ENCODE results near the gene SOX18. TPM values are rescaled to one million over a fixed set of nuclear protein-coding genes. Genes with fewer than 3 reads are reported as not detected.

Gene SOX18
- total and polyA plus RNA-seq, 2 of the 13 experiments (the other 11 are each of a cell fraction or from before 2014, with no cell fraction given): 1.6 to 1.9 TPM

DNA sequence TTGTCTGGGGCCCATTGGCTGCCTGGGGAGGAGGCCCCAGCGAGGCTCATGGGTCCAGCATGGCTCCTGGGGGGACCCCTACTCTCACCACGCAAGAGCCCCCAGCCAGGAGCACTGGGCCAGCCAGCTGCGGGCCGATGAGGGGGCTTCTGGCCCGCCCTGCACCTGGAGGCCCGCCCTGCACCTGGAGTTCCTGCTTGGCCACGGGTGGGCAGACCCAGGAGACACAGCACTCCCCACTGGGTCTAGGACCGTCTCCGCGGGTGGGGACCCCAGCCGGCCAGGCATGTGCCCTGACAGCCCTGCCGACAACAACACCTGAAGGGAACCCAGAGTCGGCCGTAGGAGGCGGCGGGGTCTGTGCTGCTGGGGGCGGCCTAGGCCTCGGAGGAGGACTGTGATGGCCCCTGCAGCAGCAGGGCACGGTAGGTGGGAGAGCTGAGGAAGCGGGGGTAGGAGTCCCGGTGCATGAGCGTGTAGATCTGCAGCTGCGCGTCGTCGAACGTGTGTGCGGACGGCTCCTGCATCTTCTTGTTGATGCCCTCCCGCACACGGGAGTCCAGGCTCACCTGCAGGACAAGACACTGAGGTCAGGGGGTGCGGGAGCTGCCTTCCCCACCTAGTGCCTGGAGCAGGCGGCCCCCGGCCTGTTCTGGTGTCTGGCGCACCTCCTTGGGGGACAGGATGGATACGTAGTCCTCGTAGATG lies 24.2 kb upstream of the SOX18 start (continued):
- TF ChIP-seq DPF2 (CRISPR knock-in tag; IDR thresholded peaks at IDR 0.05; ENCODE audit: borderline replicate concordance, low read depth) (no peak), ZNF619 (CRISPR knock-in tag; IDR thresholded peaks at IDR 0.05) (no peak), AKAP8 (CRISPR knock-in tag; IDR thresholded peaks at IDR 0.05) (0 out of 2 replicates have a peak, but pooled peaks have one; percentile 29), RORA (CRISPR knock-in tag; IDR thresholded peaks at IDR 0.05) (no peak), YEATS2 (CRISPR knock-in tag; IDR thresholded peaks at IDR 0.05; ENCODE audit: borderline replicate concordance) (no peak), GTF3A (CRISPR knock-in tag; conservative IDR thresholded peaks at IDR 0.05) (no peak), MTA1 (CRISPR knock-in tag; IDR thresholded peaks at IDR 0.05; ENCODE audit: borderline replicate concordance) (0 out of 2 replicates have a peak, but pooled peaks have one; percentile 17), HNRNPLL (IDR thresholded peaks at IDR 0.05; ENCODE audit: low read depth, low read length, poor library complexity, severe bottlenecking) (no peak), ZNF660 (CRISPR knock-in tag; IDR thresholded peaks at IDR 0.05; ENCODE audit: borderline replicate concordance, low read depth) (no peak)
- TF ChIP-seq, protein P1, sequence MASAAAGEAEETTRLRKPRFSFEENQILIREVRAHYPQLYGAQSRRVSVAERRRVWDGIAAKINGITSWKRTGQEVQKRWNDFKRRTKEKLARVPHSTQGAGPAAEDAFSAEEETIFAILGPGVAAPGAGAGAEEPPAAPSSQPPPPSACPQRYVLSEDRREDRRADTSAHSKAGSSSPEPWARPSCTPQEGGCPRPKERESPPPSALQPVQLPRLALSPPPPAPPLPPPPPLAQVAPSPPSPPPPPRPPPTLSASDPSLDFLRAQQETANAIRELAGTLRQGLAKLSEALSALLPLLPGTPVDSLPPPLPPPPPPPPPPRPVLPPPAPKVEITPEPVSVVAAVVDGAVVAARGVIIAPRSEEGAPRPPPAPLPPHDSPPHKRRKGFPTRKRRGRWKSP (CRISPR knock-in tag; IDR thresholded peaks at IDR 0.05): no peak

DNA sequence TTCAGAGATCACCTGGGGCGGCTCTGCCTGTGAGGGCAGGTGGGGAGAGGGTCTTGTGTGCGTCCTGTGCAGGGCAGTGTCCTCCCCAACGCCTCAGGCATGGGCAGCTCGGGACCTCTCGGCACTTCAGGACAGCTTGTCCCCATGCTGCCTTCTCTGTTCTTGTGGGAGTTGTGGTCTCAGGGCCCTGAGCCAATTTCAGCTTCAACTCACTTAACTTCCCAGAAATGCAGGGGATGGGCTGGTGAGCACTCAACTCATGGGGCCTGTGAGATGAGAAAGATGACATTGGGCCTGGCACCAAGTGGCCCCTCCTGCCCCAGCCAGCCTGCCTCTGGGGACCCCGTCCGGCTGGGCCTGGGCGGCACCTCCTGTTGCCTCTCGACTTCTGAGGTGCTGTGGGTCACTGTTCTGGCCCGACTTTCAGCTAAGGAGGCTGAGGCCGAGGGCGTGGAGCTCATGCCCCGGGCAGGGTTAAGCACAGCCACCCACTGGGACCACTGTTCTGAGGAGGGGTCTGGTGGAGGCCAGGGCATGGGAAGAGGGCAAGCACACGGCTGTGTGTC lies 23.1 kb upstream of the SOX18 start:
- H2AFZ ChIP-seq (ENCODE audit: low read length): no peak overlapping the region
- no peak overlapping the region for H3K9ac ChIP-seq (ENCODE audit: insufficient read depth, low read depth, low read length)
- ATAC-seq (no peak), FAIRE-seq (no peak), DNase-seq (ENCODE audit: low spot score) (no peak)
- BruUV-seq (replicated peaks): no TSS peak
- peaks cover 9% of the 10 kb centered on the region; the same call in 1 of the 2 replicates for H3K4me1 ChIP-seq (ENCODE audit: insufficient read depth, low read length)
- H3K9me3 ChIP-seq (ENCODE audit: low read length): no peaks in the 10 kb centered on the region
- no peaks in the 10 kb centered on the region for H3K79me2 ChIP-seq (ENCODE audit: insufficient read depth, low read length)
- H3K4me2 ChIP-seq (ENCODE audit: low read depth, low read length): no peak overlapping the region
- ChIA-PET CTCF (ENCODE audit: low intra/inter-chr PET ratio, low total read pairs) (no interaction called here), POLR2A (interaction anchor here (0.9 to 1.0 kb wide), 2 partner anchors 18 to 37 kb away, joined by 3 read pairs; partner anchors contain the start of gene C20orf204)
- in situ Hi-C loops (cut with HindIII; ENCODE audit: extremely low pct_ligation_motif_present, low pct_unique_long_range_greater_than_20kb): no loop called here
- H3K27ac ChIP-seq (ENCODE audit: extremely low read length, insufficient read depth, low read length): no peak overlapping the region
- 72% methylated on average over 14 of the region's 14 CpGs for WGBS (ENCODE audit: low lambda C conversion rate)
- intact Hi-C loops (cut with micrococcal nuclease; ENCODE audit: unreplicated experiment): no loop called here
- no peaks in the 10 kb centered on the region for H4K20me1 ChIP-seq (ENCODE audit: insufficient read depth, low read length)
- H3K4me3 ChIP-seq (replicated peaks in 1 of 3; ENCODE audit: insufficient read depth in 1 of 3, low read depth in 2 of 3, low read length in 3 of 3): no peak overlapping the region
- no peaks in the 10 kb centered on the region for H3K36me3 ChIP-seq (replicated peaks in 1 of 2; ENCODE audit: control insufficient read depth in 1 of 2, insufficient read depth in 2 of 2, low read length in 2 of 2)
- peaks cover 0 to 11% of the 10 kb centered on the region in 2 experiments; a peak in 1 of 5 replicates for H3K27me3 ChIP-seq (ENCODE audit: control insufficient read depth in 1 of 2, insufficient read depth in 2 of 2, low read length in 2 of 2)
- TF ChIP-seq, protein P2, sequence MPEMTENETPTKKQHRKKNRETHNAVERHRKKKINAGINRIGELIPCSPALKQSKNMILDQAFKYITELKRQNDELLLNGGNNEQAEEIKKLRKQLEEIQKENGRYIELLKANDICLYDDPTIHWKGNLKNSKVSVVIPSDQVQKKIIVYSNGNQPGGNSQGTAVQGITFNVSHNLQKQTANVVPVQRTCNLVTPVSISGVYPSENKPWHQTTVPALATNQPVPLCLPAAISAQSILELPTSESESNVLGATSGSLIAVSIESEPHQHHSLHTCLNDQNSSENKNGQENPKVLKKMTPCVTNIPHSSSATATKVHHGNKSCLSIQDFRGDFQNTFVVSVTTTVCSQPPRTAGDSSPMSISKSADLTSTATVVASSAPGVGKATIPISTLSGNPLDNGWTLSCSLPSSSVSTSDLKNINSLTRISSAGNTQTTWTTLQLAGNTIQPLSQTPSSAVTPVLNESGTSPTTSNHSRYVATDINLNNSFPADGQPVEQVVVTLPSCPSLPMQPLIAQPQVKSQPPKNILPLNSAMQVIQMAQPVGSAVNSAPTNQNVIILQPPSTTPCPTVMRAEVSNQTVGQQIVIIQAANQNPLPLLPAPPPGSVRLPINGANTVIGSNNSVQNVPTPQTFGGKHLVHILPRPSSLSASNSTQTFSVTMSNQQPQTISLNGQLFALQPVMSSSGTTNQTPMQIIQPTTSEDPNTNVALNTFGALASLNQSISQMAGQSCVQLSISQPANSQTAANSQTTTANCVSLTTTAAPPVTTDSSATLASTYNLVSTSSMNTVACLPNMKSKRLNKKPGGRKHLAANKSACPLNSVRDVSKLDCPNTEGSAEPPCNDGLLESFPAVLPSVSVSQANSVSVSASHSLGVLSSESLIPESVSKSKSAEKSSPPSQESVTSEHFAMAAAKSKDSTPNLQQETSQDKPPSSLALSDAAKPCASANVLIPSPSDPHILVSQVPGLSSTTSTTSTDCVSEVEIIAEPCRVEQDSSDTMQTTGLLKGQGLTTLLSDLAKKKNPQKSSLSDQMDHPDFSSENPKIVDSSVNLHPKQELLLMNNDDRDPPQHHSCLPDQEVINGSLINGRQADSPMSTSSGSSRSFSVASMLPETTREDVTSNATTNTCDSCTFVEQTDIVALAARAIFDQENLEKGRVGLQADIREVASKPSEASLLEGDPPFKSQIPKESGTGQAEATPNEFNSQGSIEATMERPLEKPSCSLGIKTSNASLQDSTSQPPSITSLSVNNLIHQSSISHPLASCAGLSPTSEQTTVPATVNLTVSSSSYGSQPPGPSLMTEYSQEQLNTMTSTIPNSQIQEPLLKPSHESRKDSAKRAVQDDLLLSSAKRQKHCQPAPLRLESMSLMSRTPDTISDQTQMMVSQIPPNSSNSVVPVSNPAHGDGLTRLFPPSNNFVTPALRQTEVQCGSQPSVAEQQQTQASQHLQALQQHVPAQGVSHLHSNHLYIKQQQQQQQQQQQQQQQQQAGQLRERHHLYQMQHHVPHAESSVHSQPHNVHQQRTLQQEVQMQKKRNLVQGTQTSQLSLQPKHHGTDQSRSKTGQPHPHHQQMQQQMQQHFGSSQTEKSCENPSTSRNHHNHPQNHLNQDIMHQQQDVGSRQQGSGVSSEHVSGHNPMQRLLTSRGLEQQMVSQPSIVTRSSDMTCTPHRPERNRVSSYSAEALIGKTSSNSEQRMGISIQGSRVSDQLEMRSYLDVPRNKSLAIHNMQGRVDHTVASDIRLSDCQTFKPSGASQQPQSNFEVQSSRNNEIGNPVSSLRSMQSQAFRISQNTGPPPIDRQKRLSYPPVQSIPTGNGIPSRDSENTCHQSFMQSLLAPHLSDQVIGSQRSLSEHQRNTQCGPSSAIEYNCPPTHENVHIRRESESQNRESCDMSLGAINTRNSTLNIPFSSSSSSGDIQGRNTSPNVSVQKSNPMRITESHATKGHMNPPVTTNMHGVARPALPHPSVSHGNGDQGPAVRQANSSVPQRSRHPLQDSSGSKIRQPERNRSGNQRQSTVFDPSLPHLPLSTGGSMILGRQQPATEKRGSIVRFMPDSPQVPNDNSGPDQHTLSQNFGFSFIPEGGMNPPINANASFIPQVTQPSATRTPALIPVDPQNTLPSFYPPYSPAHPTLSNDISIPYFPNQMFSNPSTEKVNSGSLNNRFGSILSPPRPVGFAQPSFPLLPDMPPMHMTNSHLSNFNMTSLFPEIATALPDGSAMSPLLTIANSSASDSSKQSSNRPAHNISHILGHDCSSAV (CRISPR knock-in tag; IDR thresholded peaks at IDR 0.05; ENCODE audit: borderline replicate concordance): no peak
- TF ChIP-seq PCBP1 (IDR thresholded peaks at IDR 0.05; ENCODE audit: borderline replicate concordance, low read depth, low read length): no peak
- peak; percentile 11 for TF ChIP-seq AGO2 (optimal IDR thresholded peaks at IDR 0.05; ENCODE audit: low read depth, low read length)

Measured in HepG2 (cell line).